Suprapubic skin (tissue), 3 donors: ENCODE measurements around the gene GABARAPL2.

Experiments
- CTCF ChIP-seq, 2 donors: fragments of 200-600 bp in 1 of 2; fragments of 450-650 bp in 1 of 2; sonication (generic) in 1 of 2; IDR thresholded peaks; one replicate each; pipeline ENCODE4 v1.5.1; 2016 to 2019; ENCODE audit warnings: antibody characterized with exemption in 2 of 2, mild to moderate bottlenecking in 1 of 2, moderate library complexity in 1 of 2
- POLR2AphosphoS5 ChIP-seq, 3 donors: sonication (generic); formaldehyde crosslinking; IDR thresholded peaks; one replicate each; pipeline ENCODE4 v1.6.1; 2017; ENCODE audit warnings: antibody characterized with exemption in 3 of 3

- TF ChIP-seq CTCF (IDR thresholded peaks at IDR 0.05) (no peak), POLR2AphosphoS5 (IDR thresholded peaks at IDR 0.05) (no peak)
Measured at GRCh38 chr16:75593308-75593707, 27.1 kb downstream of the GABARAPL2 start.
